ENCODE data around the gene CHMP4A.
"Not testable (repeated sequence)": the region's sequence is repeated elsewhere in the genome, so short reads cannot be mapped to it uniquely, and the experiment has no call there.

CHMP4A gene

DNA sequence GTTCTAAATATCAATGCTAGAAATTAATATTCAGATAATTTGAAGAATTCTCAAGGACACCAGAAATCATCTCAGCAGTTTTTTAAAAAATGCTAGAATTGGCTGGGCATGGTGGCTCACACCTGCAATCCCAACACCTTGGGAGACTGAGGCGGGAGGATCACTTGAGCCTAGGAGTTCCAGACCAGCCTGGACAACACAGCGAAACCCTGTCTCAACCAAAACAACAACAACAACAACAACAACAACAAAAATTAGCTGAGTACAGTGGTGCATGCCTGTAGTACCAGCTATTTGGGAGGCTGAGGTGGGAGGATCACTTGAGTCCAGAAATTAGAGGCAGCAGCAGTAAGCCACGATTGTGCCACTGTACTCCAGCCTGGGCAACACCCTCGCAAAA lies 5.8 kb upstream of the CHMP4A start:
- no peak for DNase-seq

DNA sequence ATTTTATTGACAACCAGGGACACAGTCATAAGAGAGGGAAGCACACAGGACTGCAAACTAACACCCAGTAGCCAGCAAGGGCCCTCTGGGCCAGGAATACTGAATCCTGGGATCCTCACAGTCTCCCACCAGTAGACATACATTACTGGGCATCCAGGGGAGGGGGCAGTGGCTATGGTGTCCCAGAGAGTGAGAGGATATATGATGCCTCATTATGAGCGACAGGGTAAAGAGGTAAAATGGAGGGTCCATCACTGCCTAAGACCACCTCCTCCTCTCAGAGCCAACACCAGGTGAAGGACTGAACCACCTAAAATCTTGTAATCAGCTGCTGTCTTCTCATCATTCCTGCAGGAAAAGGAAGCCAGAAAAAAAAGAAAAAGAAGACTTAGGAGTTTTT lies 3.6 kb upstream of the CHMP4A start:
- DNase-seq, result not testable (repeated sequence)

DNA sequence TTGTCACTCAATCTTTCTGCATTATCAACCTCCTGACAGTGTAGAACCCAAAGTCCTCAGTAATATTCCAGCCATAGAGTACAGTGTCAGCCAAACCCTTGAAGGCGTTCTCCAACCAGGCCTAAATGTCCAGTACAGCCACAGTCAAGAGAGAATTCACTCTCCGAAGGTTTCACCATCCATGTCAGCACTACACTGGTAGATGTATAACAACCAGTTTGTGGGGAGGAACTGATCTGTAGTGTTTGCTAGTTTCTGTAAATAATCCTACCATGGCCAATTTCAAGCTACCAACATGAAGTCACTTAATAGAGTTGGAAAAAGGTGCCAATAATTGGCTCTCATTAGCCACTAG lies 3.0 kb upstream of the CHMP4A start:
- no peak for DNase-seq

GRCh38 chr14:24215495-24216344 lies 2.4 kb upstream of the CHMP4A start, which contains the start of gene MDP1:
MDP1 (minus strand) TSS chr14:24216066; CDS start chr14:24215955, 111 bp downstream.
- DNase-seq, result peak; percentile 87

DNA sequence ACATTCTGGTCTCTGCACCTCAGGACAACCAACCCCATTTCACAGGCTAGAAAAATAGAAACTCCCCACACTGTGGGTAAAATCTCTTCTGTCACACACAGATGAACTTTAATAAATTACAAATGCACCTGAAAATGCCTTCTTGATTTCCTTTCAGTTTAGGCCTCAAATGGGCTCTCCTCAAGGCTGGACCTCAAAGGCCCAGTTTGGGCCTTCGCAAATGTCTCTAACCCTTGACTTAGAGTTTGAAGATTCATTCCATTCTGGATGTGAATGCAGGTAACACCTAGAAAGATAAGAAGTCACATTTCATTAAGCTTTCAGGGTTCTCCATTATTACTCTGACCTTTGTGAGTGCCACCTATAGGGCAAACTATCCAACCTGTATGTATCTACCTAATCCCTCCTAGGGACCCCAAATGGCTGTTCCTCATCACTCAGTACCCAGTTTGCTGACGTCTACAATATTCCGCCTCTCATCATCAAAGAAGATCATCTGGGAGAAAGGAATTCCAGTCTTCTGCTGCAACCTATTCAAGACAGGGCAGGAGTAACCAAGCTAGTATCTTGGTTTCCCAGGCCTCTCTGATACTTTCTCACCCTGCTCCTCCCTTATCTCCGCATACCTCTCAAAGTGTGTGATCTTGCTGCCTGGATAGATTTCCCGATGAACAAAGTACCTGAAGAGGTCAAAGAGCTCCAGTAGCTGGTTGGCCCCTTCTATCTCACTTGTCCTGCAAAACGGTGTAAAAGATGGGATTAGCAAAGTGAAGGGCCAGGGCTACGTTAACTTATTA lies 776 bp upstream of the CHMP4A start:
- no peak for DNase-seq

GRCh38 chr14:24211311-24211710 lies 2.0 kb downstream of the CHMP4A start:
- DNase-seq, result peak; percentile 18

DNA sequence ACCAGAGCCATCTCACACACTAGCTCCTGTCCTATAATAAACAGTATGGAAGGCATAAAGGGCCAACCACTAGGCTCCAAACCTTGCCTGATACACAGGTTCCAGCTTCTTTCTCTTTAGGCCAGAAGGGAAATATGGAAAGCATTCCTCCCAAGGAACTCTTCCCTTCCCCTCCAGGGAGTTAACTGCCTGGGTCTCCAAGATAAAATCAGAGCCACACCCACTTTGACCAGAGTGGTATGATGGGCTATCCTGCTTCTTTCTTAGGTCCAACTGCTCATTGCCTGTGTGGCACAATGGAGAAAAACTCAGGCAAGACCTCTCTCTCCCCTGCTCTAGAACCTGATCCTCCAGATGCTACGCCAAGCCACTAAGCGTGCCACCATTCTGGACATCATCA lies 5.7 kb downstream of the CHMP4A start:
- peak; percentile 2 for DNase-seq

GRCh38 chr14:24207104-24207551 lies 6.2 kb downstream of the CHMP4A start:
- DNase-seq, result peak; percentile 19

DNA sequence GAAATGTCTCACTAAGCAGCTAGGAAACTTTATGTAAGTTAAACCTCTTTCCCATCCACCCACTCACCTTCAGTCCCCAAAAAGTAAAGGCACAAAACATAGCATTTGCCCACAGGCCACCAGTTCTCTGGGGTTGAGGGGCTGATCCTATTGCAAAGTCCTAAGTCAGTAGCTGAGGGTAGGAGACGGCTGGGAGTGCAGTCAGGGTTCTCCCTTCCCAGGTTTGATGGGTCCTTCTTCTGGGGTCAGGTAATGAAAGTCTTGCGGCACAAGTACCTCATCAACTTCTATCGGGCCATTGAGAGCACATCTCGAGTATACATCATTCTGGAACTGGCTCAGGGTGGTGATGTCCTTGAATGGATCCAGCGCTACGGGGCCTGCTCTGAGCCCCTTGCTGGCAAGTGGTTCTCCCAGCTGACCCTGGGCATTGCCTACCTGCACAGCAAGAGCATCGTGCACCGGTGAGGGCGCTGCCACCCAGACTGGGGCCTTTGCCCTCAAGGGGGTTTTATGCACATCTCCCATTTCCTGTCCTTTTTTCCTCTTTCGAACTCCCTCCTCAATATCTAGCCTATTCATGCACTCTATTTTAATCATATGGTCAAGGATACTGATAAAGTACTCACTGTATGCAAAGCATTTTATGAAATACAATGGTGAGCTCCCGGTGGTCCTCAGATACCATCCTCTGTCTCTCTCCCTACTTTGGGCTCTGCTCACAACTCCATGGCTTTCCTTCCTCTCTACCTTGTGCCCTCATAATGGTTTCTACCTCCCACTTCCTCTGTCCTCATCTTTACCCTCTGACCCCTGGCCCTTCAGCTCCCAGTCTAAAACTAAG lies 6.8 kb downstream of the CHMP4A start:
- DNase-seq, result peak; percentile 21

- no peak for DNase-seq
These were observed 8.8 kb downstream of the CHMP4A start for GRCh38 chr14:24204163-24205146.

GRCh38 chr14:24203249-24203886 lies 9.9 kb downstream of the CHMP4A start:
- DNase-seq, result not testable (repeated sequence)

- DNase-seq, result not testable (repeated sequence)
These were observed 10.8 kb downstream of the CHMP4A start for GRCh38 chr14:24202538-24202937.

DNA sequence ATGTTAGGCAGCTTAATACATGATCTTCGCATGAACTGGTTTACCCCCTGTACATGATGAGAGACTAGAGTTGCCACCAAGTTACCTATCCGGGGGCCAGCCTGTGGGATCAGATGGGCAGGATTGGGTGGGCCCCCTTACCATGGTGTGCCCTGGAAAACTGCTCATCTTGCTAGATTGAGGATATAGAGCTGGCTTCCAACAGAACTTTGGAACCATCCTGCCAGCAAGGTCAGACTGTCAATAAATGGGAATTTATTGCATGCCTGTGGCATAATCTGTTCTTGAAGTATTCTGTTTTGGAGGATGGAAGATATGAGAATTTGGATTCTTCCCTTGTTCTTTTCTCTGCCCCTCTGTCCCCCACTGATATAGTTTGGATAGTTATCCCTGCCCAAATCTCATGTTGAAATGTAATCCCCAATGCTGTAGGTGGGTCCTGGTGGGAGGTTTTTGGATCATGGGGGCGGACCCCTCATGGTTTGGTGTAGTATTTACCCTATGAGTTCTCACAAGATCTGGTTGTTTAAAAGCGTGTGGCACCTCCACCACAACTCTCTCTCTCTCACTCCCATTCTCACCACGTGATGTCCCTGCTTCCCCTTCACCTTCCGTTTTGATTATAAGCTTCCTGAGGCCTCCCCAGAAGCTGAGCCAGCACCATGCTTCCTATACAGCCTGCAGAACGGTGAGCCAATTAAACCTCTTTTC lies 14.3 kb downstream of the CHMP4A start:
- DNase-seq, result no peak

DNA sequence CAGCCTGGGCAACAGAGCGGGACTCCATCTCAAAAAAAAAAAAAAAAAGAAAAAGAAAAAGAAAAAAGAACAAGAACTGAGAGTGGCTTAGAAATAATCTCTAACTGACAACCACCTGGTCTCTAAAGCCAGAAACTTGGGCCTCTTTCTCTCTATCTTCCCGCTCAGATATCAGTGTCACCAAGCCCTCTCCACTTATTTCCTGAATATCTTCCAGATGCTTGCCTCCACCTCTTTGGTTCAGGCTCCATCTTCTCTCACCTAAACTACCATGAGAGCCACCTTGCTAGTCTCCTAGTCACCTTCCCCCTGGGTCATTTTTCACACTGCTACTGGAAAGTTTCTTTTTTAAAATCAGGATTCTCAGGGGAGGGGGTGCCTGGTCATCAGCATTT lies 16.2 kb downstream of the CHMP4A start:
- no peak for DNase-seq

DNA sequence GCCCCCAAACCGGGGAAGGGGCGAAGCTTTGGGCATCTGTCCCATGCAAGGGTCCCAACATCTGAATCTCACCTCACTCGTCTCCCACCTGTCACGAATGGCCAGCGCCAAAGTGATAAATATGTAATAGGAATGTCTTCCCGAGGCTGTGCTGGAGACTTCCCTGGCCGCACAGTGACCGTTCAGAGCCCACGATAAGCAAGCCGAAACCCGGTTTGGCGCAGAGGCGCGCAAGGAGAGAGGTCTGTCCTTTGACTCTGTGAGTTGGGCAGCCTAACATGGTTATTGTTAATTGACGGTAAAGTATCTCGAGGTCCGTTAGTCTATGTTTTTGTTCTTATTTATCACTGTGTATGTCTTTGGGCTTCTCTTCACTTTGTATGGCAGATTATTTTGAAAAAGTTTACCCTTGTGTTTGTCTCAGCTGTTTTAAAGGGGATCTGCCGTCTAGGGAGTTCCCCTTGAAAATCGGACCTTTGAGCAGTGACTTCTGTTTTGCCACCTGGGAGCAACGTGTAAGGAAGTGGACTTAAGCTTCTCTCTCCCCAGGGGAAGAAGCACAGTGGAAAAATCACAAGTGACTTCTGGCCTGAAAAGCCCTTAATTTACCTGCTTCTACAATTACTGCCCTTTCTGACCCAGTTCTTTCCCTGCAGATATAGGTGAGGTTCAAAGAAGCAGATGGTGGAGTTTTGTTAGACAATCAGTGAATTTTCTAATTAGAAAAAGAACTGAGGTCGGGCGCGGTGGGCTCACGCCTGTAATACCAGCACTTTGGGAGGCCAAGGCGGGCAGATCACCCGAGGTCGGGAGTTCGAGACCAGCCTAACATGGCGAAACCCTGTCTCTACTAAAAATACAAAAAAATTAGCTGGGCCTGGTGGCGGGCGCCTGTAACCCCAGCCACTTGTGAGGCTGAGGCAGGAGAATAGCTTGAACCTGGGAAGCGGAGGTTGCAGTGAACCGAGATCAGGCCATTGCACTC lies 16.9 kb downstream of the CHMP4A start:
- DNase-seq, result no peak

GRCh38 chr14:24195186-24196070 lies 17.9 kb downstream of the CHMP4A start, which contains the start of gene TM9SF1:
TM9SF1 (minus strand) TSS chr14:24195441; CDS start chr14:24195019, 422 bp downstream.
- DNase-seq, result peak; percentile 89

DNA sequence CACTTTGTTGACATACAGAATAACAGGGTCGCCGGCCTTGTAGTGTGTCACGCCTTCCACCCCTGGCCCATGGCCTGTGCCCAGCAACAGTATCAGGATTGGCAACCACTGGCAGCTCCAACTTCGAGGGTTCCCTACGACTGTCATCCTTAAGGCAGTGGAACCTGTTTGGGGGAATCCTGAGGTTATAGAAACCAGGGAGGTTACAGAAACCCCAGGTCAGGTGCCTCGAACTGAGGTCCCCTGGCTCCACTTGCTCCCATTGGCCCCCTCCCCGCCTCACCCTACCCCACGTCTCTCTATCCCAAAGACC lies 18.5 kb downstream of the CHMP4A start:
- DNase-seq, result no peak

GRCh38 chr14:24194186-24194872 lies 19.0 kb downstream of the CHMP4A start:
- DNase-seq, result no peak
